Thyroid gland (tissue), 4 donors: Measurements from ENCODE around the gene SYNPO2. TPM values are rescaled to one million over a fixed set of nuclear protein-coding genes. Genes with fewer than 3 reads are reported as not detected.
A peak's percentile ranks its signal among the peaks of the same experiment; 100 is the strongest.

ENCODE experiments used
- DNase-seq, 2 donors: peaks; one replicate each; pipeline ENCODE4 v3.0.0-alpha.2; 2019
- H3K27ac ChIP-seq, 3 donors: fragments of 200-600 bp; sonication (generic); 1 replicate in 2 of 3; 2 replicates in 1 of 3; pipeline ENCODE4 v1.5.1; 2016 to 2019; ENCODE audit warnings: mild to moderate bottlenecking in 1 of 3, moderate library complexity in 1 of 3
- H3K27me3 ChIP-seq: fragments of 200-600 bp; sonication (generic); one replicate; pipeline ENCODE4 v1.5.1; 2019
- H3K36me3 ChIP-seq, 2 donors: fragments of 200-600 bp; sonication (generic); one replicate each; pipeline ENCODE4 v1.5.1; 2016 to 2019
- H3K4me1 ChIP-seq, 2 donors: fragments of 200-600 bp; sonication (generic); one replicate each; pipeline ENCODE4 v1.5.1; 2017 to 2019
- H3K4me3 ChIP-seq, 3 donors: fragments of 200-600 bp; sonication (generic); replicated peaks in 1 of 3; 1 replicate in 2 of 3; 2 replicates in 1 of 3; pipeline ENCODE4 v1.5.1; 2016; ENCODE audit warnings: mild to moderate bottlenecking in 1 of 3
- H3K9me3 ChIP-seq: fragments of 200-600 bp; sonication (generic); one replicate; pipeline ENCODE4 v1.5.1; 2017
- POLR2A ChIP-seq, 2 donors: fragments of 450-650 bp; IDR thresholded peaks; one replicate each; pipeline ENCODE4 v1.6.1; 2017; ENCODE audit warnings: antibody characterized with exemption in 2 of 2, mild to moderate bottlenecking in 2 of 2, moderate library complexity in 1 of 2
- WGBS, 2 donors: methylation state at CpG; one replicate each; pipeline ENCODE4 v1.1.5; 2017; 5-methylcytosine and 5-hydroxymethylcytosine counted together
- intact Hi-C: fragments of 100-400 bp; cut with DNase I; formaldehyde crosslinking; loops from one replicate; pipeline ENCODE4 v1.15.1; 2023
- total RNA-seq, 4 donors: library from RNA; depleted of rRNA; stranded (reverse); fragments of >200 nt; gene quantifications; one replicate each; pipeline ENCODE4 v1.2.3, GENCODE V29; 2016
- TF ChIP-seq, protein P1 (sequence below), 6 experiments: fragments of 200-600 bp in 3 of 6; fragments of 450-650 bp in 3 of 6; sonication (generic) in 3 of 6; IDR thresholded peaks; one replicate each; pipeline ENCODE4 v1.5.1; 2016 to 2019; ENCODE audit warnings: antibody characterized with exemption in 6 of 6, mild to moderate bottlenecking in 2 of 6, inconsistent platforms in 1 of 6, moderate library complexity in 1 of 6

Gene SYNPO2
- total RNA-seq, 4 donors from 2014 or later, result 11.4 to 37.8 (median 23.8) TPM

DNA sequence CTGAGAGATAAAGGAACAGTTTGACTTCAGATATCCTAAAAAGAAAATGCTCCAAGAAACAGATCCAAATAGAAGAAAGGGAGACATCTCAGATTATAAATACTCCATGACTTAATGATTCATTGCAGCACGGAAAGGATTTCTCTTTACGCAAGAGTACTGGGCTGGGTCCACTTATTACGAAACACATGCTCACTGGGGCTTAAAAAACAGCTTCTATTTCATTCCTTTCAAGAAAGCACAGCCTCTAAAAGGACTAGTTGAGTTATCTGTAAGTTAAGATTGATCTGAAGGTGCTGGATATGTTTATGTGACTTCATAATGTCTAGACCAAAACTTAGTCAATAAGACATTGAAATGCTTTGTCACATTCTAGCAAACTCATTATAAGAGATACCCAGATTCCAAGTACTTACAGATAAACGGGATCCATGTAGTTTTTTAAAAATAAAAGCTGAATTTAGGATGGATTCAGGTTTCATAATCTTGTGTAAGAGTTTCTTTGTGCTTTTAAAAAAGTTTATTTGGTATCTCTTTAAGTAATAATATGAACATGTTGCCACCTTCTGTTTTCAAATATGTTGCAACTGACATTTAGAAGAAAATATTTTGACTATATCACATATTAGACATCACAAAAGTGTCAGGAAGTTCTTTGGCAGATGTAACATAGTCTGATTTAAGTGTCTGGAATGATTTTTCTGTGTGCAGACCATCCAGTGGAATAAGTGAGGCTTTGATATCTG is 137.4 kb downstream of the SYNPO2 start:
- H3K9me3 ChIP-seq, result no peaks in the 10 kb centered on the region
- peak in 1 of 2 donors; percentile 7 for TF ChIP-seq POLR2A (IDR thresholded peaks at IDR 0.05)
- TF ChIP-seq, protein P1, sequence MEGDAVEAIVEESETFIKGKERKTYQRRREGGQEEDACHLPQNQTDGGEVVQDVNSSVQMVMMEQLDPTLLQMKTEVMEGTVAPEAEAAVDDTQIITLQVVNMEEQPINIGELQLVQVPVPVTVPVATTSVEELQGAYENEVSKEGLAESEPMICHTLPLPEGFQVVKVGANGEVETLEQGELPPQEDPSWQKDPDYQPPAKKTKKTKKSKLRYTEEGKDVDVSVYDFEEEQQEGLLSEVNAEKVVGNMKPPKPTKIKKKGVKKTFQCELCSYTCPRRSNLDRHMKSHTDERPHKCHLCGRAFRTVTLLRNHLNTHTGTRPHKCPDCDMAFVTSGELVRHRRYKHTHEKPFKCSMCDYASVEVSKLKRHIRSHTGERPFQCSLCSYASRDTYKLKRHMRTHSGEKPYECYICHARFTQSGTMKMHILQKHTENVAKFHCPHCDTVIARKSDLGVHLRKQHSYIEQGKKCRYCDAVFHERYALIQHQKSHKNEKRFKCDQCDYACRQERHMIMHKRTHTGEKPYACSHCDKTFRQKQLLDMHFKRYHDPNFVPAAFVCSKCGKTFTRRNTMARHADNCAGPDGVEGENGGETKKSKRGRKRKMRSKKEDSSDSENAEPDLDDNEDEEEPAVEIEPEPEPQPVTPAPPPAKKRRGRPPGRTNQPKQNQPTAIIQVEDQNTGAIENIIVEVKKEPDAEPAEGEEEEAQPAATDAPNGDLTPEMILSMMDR (IDR thresholded peaks at IDR 0.05), result no peak
- no peaks in the 10 kb centered on the region for H3K27me3 ChIP-seq
- H3K4me1 ChIP-seq, result peaks cover 5 to 23% of the 10 kb centered on the region in 2 donors
- no peaks in the 10 kb centered on the region for H3K36me3 ChIP-seq
- WGBS, 2 donors, result 17 to 32% methylated on average over 4 of the region's 4 CpGs
- peak overlapping the region in 1 of 3 donors; percentile 9 for H3K4me3 ChIP-seq
- intact Hi-C loops, result no loop called here
- peak overlapping the region; percentile 85 to 88 (median 86) for H3K27ac ChIP-seq
- DNase-seq, result peak in 1 of 2 donors; percentile 29

GRCh38 chr4:119026662-119027444 is 138.2 kb downstream of the SYNPO2 start:
- Histone ChIP-seq H3K27me3 (no peaks in the 10 kb centered on the region), H3K27ac (peak overlapping the region; percentile 14 to 88 (median 85)), H3K4me3 (no peak overlapping the region), H3K4me1 (peaks cover 5 to 23% of the 10 kb centered on the region in 2 donors), H3K36me3 (no peaks in the 10 kb centered on the region), H3K9me3 (no peaks in the 10 kb centered on the region)
- DNase-seq, result no peak
- 80 to 81% methylated on average over 22 of the region's 22 CpGs for WGBS, 2 donors
- TF ChIP-seq POLR2A (IDR thresholded peaks at IDR 0.05), result no peak
- TF ChIP-seq, protein P1 (IDR thresholded peaks at IDR 0.05), result no peak
- intact Hi-C loops, result no loop called here

DNA sequence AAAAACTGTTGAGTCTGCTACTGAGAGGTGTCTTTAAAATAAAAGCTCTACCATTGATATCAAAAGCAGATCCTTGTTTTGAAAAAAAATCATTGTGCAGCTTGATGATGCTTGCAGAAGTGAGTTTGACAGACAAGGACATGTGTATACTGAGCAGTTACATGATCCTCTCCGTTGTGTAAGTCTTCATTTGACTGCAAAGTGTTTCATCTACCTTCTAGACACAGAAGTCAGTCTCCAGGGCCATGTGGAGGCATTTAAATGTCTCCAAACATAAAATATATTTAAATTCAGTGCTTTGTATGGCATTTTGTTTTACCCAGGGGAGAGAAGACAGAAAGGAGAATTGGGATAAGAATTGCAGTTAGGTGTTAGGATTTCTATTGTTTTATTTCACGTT is 139.2 kb downstream of the SYNPO2 start:
- no peaks in the 10 kb centered on the region for H3K36me3 ChIP-seq
- H3K4me3 ChIP-seq, result no peak overlapping the region
- H3K9me3 ChIP-seq, result no peaks in the 10 kb centered on the region
- TF ChIP-seq POLR2A (IDR thresholded peaks at IDR 0.05), result no peak
- TF ChIP-seq, protein P1 (IDR thresholded peaks at IDR 0.05), result no peak
- intact Hi-C loops, result no loop called here
- no peaks in the 10 kb centered on the region for H3K27me3 ChIP-seq
- peaks cover 5 to 23% of the 10 kb centered on the region in 2 donors for H3K4me1 ChIP-seq
- 55 to 69% methylated on average over 2 of the region's 2 CpGs for WGBS, 2 donors
- H3K27ac ChIP-seq, result peak overlapping the region in 2 of 3 donors; percentile 51 to 85
- DNase-seq, result no peak

GRCh38 chr4:119028296-119028695 is 139.6 kb downstream of the SYNPO2 start:
- Histone ChIP-seq H3K36me3 (no peaks in the 10 kb centered on the region), H3K4me1 (peaks cover 5 to 23% of the 10 kb centered on the region in 2 donors), H3K27ac (peak overlapping the region in 2 of 3 donors; percentile 51 to 85), H3K4me3 (no peak overlapping the region), H3K27me3 (no peaks in the 10 kb centered on the region), H3K9me3 (no peaks in the 10 kb centered on the region)
- 91% methylated on average over 2 of the region's 2 CpGs for WGBS, 2 donors
- intact Hi-C loops, result no loop called here
- no peak for TF ChIP-seq POLR2A (IDR thresholded peaks at IDR 0.05)
- TF ChIP-seq, protein P1 (IDR thresholded peaks at IDR 0.05), result no peak
- no peak for DNase-seq
